HG02970 (cell line): ENCODE results near the gene TRIM26.
"Not testable (repeated sequence)": the region's sequence is repeated elsewhere in the genome, so short reads cannot be mapped to it uniquely, and the experiment has no call there.

Experiments used
- ATAC-seq: cut with Tn5 transposase; IDR thresholded peaks from one replicate; pipeline ENCODE4 v1.9.1; 2021; ENCODE audit warnings: mild to moderate bottlenecking, moderate library complexity, moderate number of reproducible peaks; ENCODE audit not compliant: unreplicated experiment, low FRiP score

The TRIM26 gene

GRCh38 chr6:30155520-30156261 lies 57.5 kb downstream of the TRIM26 start:
- ATAC-seq = no peak

GRCh38 chr6:30154709-30155519 lies 58.3 kb downstream of the TRIM26 start:
- ATAC-seq = no peak

DNA sequence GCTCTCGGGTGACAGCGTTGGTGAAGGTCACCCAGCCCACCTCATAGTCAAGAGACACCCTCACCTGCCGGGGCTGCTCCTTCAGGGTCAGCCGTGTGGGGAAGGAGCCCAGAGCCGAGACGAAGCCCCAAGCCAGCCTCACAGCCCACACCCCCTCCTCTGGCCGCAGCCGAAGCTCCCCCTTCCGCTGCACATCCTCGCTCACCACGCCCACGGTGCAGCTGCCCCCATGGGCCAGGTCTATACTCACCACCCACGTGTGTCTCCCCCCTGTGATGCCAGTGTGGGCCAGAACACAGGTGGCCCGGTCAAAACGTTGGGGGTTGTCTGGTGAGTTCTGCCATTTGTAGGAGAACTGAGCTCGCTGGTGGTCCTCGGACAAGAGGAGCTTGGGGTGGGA lies 59.1 kb downstream of the TRIM26 start:
- ATAC-seq = no peak

- no peak for ATAC-seq
Observed at GRCh38 chr6:30152910-30153610, 60.1 kb downstream of the TRIM26 start.

- ATAC-seq = no peak
Observed at GRCh38 chr6:30152016-30152673, 61.1 kb downstream of the TRIM26 start.

- ATAC-seq = no peak
Observed at GRCh38 chr6:30151580-30151979, 61.6 kb downstream of the TRIM26 start.

GRCh38 chr6:30150671-30151395 lies 62.4 kb downstream of the TRIM26 start:
- no peak for ATAC-seq

DNA sequence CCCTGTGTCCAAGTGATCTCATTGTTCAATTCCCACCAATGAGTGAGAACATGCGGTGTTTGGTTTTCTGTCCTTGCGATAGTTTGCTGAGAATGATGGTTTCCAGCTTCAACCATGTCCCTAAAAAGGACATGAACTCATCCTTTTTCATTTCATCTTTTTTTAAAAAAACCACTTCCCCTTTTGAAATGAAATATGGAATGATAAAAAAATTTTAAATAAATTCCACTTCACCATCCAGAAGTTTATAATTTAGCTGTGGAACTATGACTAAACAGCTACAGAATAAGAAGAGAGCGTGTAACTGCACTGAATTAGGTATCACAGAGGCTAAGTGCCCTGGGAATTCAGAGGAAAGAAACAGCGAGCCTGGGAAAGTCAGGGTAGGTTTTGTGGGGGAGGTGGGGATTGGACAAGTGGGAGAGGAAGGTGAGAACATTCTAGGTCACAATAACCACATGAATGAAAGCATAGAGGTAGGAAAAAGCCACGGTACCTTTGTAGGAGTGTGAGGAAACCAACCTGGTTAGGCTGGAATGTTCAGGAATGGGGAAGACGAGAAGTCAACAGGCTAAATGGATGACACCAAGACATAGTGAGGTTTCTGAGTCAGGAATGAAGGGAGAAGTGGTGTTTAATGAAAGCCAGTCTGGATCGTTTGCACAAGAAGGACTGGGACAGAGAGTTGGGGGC lies 63.2 kb downstream of the TRIM26 start:
- no peak for ATAC-seq

GRCh38 chr6:30149234-30149633 lies 64.0 kb downstream of the TRIM26 start:
- ATAC-seq = no peak

DNA sequence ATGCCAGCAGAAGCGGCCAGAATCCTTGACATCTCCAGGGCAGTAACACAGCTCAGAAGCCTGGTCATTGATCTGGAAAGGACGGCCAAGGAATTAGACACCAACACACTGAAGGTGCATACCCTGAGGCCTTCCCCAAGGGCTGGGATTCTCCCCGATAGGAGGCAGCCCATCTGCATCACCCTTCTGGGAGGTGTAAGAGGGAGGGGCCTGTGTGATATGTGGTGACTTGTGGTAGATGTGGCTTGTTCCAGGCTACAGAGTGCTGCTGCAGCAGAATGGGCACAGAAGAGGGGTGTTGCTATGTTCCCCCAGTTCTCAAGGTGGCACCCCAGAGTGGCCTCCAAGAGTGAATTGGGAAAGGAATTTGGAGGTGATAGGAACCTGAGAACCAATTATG lies 66.1 kb downstream of the TRIM26 start:
- ATAC-seq = no peak

DNA sequence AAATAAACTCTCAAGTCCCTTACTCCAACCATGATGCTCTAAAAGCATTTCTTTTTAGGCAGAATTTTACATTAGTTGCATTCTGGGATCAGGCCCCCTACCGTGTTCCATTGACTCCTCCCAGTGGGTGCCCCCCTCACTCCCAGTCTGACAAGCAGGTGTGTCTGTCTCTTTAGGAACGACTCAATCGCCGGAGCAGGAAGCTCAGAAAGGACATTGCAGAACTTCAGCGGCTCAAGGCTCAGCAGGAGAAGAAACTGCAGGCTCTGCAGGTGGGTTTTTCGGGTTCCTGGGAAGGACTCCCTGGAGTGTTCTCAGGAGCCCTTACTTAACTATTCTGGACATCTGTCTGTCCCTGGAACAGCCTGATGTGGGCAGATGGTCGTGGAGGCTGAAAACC lies 67.4 kb downstream of the TRIM26 start:
- no peak for ATAC-seq

DNA sequence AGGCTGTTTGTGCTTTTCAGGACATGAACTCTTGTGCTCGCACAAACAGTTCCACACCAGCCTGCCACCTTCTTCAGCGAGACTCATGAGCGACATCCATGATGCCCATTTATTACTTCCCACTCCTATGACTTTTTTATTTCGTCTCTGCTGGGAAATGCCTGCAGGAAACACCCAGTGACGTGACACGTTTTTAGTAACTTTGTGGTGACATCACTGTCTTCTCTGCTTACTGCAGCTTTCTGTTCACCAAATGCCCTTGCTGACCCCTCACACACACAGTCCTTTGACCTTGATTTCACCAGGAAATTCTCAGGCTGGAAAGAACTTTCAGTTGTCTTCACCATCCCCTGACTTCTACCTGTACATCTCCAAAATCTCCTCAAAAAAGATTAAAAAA lies 68.4 kb downstream of the TRIM26 start:
- no peak for ATAC-seq

- ATAC-seq = no peak
Observed at GRCh38 chr6:30143780-30144179, 69.4 kb downstream of the TRIM26 start.

GRCh38 chr6:30142665-30143064 lies 70.5 kb downstream of the TRIM26 start:
- no peak for ATAC-seq

DNA sequence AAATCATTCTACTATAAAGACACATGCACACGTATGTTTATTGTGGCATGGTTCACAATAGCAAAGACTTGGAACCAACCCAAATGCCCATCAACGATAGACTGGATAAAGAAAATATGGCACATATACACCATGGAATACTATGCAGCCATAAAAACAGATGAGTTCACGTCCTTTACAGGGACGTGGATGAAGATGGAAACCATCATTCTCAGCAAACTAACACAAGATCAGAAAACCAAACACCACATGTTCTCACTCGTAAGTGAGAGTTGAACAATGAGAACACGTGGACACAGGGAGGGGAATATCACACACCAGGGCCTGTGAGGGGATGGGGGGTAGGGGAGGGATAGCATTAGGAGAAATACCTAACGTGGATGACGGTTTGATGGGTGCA lies 73.0 kb downstream of the TRIM26 start:
- not testable (repeated sequence) for ATAC-seq

DNA sequence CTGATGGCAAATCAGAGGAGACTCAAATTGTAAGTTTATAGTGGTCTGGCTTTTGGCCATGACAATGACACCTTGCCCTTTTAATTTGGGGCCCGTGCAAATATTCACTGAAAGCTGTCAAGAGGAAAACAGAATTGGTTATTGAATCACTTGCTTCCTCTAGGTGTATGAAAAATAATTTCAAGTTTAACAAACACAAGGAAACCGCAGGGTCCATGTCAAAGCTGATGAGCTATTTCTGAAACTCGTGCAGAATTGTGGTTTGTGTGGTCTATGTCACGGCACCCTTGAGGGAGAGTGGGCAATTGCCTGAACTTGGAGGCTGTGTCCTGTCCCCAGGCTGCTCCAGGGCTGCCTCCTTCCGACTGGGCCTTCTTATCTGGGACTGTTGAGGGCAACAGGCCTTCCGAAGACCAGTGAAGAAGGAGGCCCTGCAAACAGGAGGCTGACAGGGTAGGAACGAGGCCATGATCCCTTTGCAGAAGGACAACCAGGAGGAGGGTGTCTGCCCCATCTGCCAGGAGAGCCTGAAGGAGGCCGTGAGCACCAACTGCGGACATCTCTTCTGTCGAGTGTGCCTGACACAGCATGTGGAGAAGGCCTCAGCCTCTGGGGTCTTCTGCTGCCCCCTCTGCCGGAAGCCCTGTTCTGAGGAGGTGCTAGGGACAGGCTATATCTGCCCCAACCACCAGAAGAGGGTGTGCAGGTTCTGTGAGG lies 76.5 kb downstream of the TRIM26 start:
- no peak for ATAC-seq

- ATAC-seq = no peak
Observed at GRCh38 chr6:30135757-30136156, 77.4 kb downstream of the TRIM26 start, which contains the start of gene TRIM40. TSS of gene TRIM40 (plus strand) at chr6:30136140. CDS start at chr6:30137037, 897 bp downstream.

DNA sequence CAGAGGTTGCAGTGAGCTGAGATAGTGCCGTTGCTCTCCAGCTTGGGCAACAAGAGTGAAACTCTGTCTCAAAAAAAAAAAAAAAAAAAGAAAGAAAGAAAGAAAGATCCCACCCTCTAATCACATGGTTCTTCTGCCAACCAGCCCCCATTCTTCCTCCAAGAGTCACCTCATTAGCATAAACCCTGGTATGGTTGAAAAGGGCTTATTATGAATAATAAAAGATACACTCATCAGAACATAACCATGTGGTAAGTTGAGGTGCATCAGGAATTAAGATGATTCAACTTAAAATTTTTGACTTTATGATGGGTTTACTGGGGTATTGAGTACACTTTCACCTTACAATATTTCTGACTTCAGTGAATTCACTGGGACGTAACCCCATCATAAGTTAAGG lies 78.1 kb downstream of the TRIM26 start:
- no peak for ATAC-seq
